Transverse colon (tissue), 4 donors: ENCODE measurements around the gene ABTB2. TPM values are rescaled to one million over a fixed set of nuclear protein-coding genes. Genes with fewer than 3 reads are reported as not detected.
"Not testable (repeated sequence)": the region's sequence is repeated elsewhere in the genome, so short reads cannot be mapped to it uniquely, and the experiment has no call there.

Source experiments
- DNase-seq: peaks from one replicate; pipeline ENCODE4 v3.0.0-alpha.2; 2019
- H3K27ac ChIP-seq, 4 donors: fragments of 200-600 bp; sonication (generic); 2 replicates each; pipeline ENCODE4 v1.5.1; 2016 to 2018; ENCODE audit warnings: inconsistent platforms in 4 of 4
- H3K27me3 ChIP-seq: fragments of 200-600 bp; sonication (generic); 2 replicates; pipeline ENCODE4 v1.5.1; 2017; ENCODE audit warnings: inconsistent platforms
- H3K36me3 ChIP-seq, 4 donors: fragments of 200-600 bp; sonication (generic); 2 replicates each; pipeline ENCODE4 v1.5.1; 2017 to 2019; ENCODE audit warnings: inconsistent platforms in 4 of 4
- H3K4me1 ChIP-seq, 4 donors: fragments of 200-600 bp; sonication (generic); 2 replicates each; pipeline ENCODE4 v1.5.1; 2017 to 2020; ENCODE audit warnings: inconsistent platforms in 4 of 4
- H3K4me3 ChIP-seq, 4 donors: fragments of 200-600 bp; sonication (generic); 1 replicate in 1 of 4; 2 replicates in 3 of 4; pipeline versions ENCODE4 v1.5.1 to v1.6.1; 2017 to 2019; ENCODE audit warnings: inconsistent platforms in 4 of 4
- H3K9me3 ChIP-seq, 2 donors: fragments of 200-600 bp; sonication (generic); 2 replicates each; pipeline ENCODE4 v1.5.1; 2017 to 2019; ENCODE audit warnings: inconsistent platforms in 2 of 2
- EP300 ChIP-seq: sonication (generic); formaldehyde crosslinking; IDR thresholded peaks from one replicate; pipeline ENCODE4 v1.6.1; 2017; ENCODE audit warnings: antibody characterized with exemption, low read depth
- POLR2A ChIP-seq: fragments of 450-650 bp; IDR thresholded peaks from one replicate; pipeline ENCODE4 v1.6.1; 2016; ENCODE audit warnings: antibody characterized with exemption, mild to moderate bottlenecking, moderate library complexity
- POLR2AphosphoS5 ChIP-seq, 3 donors: sonication (generic); formaldehyde crosslinking; IDR thresholded peaks; one replicate each; pipeline ENCODE4 v1.6.1; 2016; ENCODE audit warnings: antibody characterized with exemption in 3 of 3
- WGBS, 2 donors: methylation state at CpG; one replicate each; pipeline ENCODE4 v1.1.5; 2018; ENCODE audit warnings: low coverage in 1 of 2; 5-methylcytosine and 5-hydroxymethylcytosine counted together
- in situ Hi-C, 4 donors: fragments of 200-750 bp; cut with MboI; loops; one replicate each; pipeline versions ENCODE4 v1.15.0 to v1.15.1; 2017; ENCODE audit warnings: low sequenced_read_pairs in 3 of 4, low pct_ligation_motif_present in 1 of 4, low pct_unique_long_range_greater_than_20kb in 1 of 4
- intact Hi-C: fragments of 100-400 bp; cut with DNase I; formaldehyde crosslinking; loops from one replicate; pipeline ENCODE4 v1.15.1; 2023; ENCODE audit warnings: low total_unique reads
- total RNA-seq, 4 donors: library from RNA; depleted of rRNA; stranded (reverse); fragments of >200 nt; gene quantifications; one replicate each; pipeline ENCODE4 v1.1.0, GENCODE V29; 2016
- TF ChIP-seq, protein P1 (sequence below), 5 experiments: fragments of 200-600 bp in 3 of 5; fragments of 450-650 bp in 2 of 5; sonication (generic) in 3 of 5; IDR thresholded peaks; 1 replicate in 2 of 5; 2 replicates in 3 of 5; pipeline ENCODE4 v1.5.1; 2016 to 2017; ENCODE audit warnings: antibody characterized with exemption in 5 of 5, inconsistent platforms in 3 of 5, mild to moderate bottlenecking in 2 of 5, moderate library complexity in 1 of 5

Gene ABTB2
- total RNA-seq, 4 donors from 2014 or later, result 0.60 to 41.9 (median 20.7) TPM

DNA sequence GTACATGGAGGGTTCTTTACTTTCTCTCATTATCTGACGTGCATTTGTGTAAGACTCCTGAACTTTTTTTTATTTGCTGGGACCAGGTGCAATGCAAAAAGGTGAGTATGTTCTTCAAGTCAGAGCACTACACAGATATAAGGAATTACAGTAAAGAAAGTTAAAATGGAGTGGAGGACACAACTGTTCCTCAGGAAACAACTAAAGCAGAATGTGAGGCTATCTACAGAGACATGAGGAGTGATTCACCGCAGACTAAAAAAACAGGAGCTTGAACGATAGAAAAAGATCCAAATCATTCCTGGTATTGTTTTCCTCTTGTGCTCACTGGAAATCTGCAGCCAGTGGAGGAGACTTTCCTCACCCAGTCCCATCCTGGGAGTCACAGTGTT, 106.2 kb downstream of the ABTB2 start:
- Histone ChIP-seq H3K4me1 (peaks cover 7 to 16% (median 9%) of the 10 kb centered on the region in 4 donors), H3K9me3 (no peaks in the 10 kb centered on the region), H3K4me3 (peak overlapping the region in 1 of 4 donors; percentile 3), H3K27me3 (no peaks in the 10 kb centered on the region), H3K27ac (peak overlapping the region in 1 of 4 donors; percentile 34), H3K36me3 (no peaks in the 10 kb centered on the region)
- intact Hi-C loops (no loop called here), in situ Hi-C loops (no loop called here)
- TF ChIP-seq POLR2A (no peak), POLR2AphosphoS5 (IDR thresholded peaks at IDR 0.05) (no peak), EP300 (no peak)
- TF ChIP-seq, protein P1, sequence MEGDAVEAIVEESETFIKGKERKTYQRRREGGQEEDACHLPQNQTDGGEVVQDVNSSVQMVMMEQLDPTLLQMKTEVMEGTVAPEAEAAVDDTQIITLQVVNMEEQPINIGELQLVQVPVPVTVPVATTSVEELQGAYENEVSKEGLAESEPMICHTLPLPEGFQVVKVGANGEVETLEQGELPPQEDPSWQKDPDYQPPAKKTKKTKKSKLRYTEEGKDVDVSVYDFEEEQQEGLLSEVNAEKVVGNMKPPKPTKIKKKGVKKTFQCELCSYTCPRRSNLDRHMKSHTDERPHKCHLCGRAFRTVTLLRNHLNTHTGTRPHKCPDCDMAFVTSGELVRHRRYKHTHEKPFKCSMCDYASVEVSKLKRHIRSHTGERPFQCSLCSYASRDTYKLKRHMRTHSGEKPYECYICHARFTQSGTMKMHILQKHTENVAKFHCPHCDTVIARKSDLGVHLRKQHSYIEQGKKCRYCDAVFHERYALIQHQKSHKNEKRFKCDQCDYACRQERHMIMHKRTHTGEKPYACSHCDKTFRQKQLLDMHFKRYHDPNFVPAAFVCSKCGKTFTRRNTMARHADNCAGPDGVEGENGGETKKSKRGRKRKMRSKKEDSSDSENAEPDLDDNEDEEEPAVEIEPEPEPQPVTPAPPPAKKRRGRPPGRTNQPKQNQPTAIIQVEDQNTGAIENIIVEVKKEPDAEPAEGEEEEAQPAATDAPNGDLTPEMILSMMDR (IDR thresholded peaks at IDR 0.05), result no peak
- WGBS, 2 donors, result 58 to 67% methylated on average over 3 of the region's 3 CpGs
- DNase-seq, result no peak

DNA sequence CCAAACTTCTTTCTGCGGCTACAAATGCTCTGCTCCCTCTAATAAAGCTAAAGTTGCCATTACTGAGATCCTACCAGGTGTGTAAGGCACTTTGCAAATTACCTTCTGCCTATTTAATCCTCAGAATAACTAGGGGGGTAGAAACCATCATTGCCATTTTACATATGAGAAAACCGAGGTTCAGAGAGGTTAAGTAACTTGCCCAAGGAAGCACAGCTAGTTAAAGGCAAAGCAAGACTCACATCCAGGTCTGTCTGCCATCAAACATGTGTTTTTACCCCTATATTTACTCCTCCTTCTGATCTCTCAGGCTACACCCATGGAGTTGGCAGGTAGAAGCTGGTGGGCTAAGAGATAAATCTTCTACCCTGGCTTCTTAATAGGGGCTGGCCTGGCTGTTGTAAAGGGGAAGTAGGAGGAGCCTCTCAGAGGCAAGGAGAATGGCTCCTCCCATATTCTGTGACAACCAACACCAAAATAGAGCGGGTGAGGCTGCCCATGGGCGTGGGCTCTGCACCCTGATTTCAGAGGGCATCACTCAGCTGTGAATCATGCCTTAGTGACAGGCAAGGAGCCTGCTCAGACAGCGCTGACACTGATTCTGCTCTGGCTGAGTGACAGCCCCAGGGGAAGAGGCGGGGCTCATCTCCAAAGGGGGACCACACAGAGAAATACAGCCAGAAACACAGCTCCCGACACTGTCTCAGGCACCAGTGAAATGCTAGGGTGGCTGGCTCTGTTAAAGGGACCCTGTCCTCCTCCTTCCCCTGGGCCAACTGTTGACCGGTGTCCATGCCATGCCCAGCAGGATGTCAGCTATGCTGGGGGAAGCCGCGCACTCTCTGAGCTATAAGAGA, 106.8 kb downstream of the ABTB2 start:
- 55 to 100% methylated on average over 1 to 10 of the region's 10 CpGs for WGBS, 2 donors
- Histone ChIP-seq H3K27ac (peak overlapping the region in 1 of 4 donors; percentile 34), H3K4me1 (peaks cover 7 to 16% (median 9%) of the 10 kb centered on the region in 4 donors), H3K4me3 (peak overlapping the region in 1 of 4 donors; percentile 3), H3K27me3 (no peaks in the 10 kb centered on the region), H3K36me3 (no peaks in the 10 kb centered on the region), H3K9me3 (no peaks in the 10 kb centered on the region)
- TF ChIP-seq POLR2A, result no peak
- no peak for TF ChIP-seq POLR2AphosphoS5 (IDR thresholded peaks at IDR 0.05)
- TF ChIP-seq, protein P1 (IDR thresholded peaks at IDR 0.05), result no peak
- no peak for TF ChIP-seq EP300
- in situ Hi-C loops (no loop called here), intact Hi-C loops (no loop called here)
- DNase-seq, result peak; percentile 53

DNA sequence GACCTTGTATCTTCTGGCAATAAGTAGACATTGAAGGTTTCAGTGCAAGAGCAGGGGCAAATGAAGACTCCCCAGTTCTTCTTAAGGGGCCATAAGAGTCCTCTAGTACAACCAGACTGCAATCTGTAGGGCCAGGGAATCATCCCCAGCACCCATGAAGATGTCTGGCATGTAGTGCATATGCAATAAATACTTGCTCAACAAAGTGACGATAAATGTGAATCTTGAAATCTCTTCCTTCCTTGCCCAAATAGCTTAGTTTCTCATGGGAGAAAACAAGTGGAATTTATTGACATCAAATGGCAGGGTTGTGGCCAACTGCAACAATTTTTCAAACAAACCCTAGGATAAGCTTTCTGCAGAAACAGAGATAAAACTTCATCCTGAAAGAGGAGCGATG, 107.6 kb downstream of the ABTB2 start:
- TF ChIP-seq EP300, result no peak
- no peak for TF ChIP-seq POLR2AphosphoS5 (IDR thresholded peaks at IDR 0.05)
- no peak for TF ChIP-seq POLR2A
- TF ChIP-seq, protein P1 (IDR thresholded peaks at IDR 0.05), result no peak
- Histone ChIP-seq H3K9me3 (no peaks in the 10 kb centered on the region), H3K36me3 (no peaks in the 10 kb centered on the region), H3K27ac (no peak overlapping the region), H3K27me3 (no peaks in the 10 kb centered on the region), H3K4me3 (no peak overlapping the region), H3K4me1 (peaks cover 7 to 16% (median 9%) of the 10 kb centered on the region in 4 donors)
- 93 to 100% methylated on average over 2 of the region's 2 CpGs for WGBS, 2 donors
- intact Hi-C loops, result no loop called here
- no peak for DNase-seq
- in situ Hi-C loops, result no loop called here

DNA sequence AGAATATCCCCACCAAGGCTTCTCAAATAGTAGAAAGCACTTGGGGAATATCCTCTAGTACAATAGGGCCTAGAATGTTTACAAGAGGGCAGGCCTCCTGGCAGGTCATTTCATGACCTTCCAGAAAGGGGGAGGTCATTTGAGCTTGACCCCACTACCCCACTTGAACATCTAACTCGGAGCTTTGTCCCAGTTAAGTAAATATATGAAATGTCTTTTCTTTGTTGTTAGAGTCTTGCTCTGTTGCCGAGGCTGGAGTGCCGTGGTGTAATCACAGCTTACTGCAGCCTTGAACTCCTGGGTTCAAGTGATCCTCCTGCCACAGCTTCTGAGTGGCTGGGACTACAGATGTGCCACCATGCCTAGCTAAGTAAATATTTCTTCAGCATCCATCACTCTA, 108.4 kb downstream of the ABTB2 start:
- no peaks in the 10 kb centered on the region for H3K36me3 ChIP-seq
- H3K4me1 ChIP-seq, result peaks cover 7 to 24% (median 11%) of the 10 kb centered on the region in 4 donors
- TF ChIP-seq POLR2AphosphoS5 (IDR thresholded peaks at IDR 0.05), result no peak
- TF ChIP-seq POLR2A, result no peak
- no peak for TF ChIP-seq EP300
- TF ChIP-seq, protein P1 (IDR thresholded peaks at IDR 0.05), result no peak
- no peaks in the 10 kb centered on the region for H3K27me3 ChIP-seq
- H3K9me3 ChIP-seq, result no peaks in the 10 kb centered on the region
- no peak overlapping the region for H3K4me3 ChIP-seq
- WGBS, 2 donors, result 75% methylated on average over 3 of the region's 3 CpGs; no CpG with 5 or more reads in 1 of the 2 donors
- in situ Hi-C loops (no loop called here), intact Hi-C loops (no loop called here)
- H3K27ac ChIP-seq, result no peak overlapping the region
- DNase-seq, result no peak

DNA sequence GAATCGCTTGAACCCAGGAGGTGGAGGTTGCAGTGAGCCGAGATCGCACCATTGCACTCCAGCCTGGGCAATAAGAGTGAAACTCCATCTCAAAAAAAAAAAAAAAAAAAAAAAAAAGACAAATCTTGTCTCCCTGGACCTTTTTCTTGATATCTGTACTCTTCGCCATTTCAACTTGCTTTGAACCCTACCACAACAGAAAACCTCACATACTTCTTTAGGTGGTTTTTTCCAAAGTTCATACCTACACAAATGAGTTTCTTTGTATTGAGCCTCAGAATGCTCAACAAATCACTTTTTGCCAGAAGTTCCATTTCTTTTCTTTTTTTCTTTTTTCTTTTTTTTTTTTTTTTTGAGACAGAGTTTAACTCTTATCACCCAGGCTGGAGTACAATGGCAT, 111.3 kb downstream of the ABTB2 start:
- DNase-seq, H3K27me3 ChIP-seq, intact Hi-C loops, H3K36me3 ChIP-seq, H3K4me3 ChIP-seq, in situ Hi-C loops, H3K27ac ChIP-seq, H3K9me3 ChIP-seq: not testable (repeated sequence)
- H3K4me1 ChIP-seq, result peaks cover 7 to 39% (median 24%) of the 10 kb centered on the region in 4 donors
- WGBS, 2 donors, result 82 to 92% methylated on average over 1 to 4 of the region's 4 CpGs
